Measurements from ENCODE around the gene CDH4.

The CDH4 gene

GRCh38 chr20:61507778-61508177 is 255.7 kb downstream of the CDH4 start:
- TF ChIP-seq RAD21 (IDR thresholded peaks at IDR 0.05; ENCODE audit: low read depth) (no peak), CEBPB (IDR thresholded peaks at IDR 0.05) (no peak), REST (IDR thresholded peaks at IDR 0.05; ENCODE audit: low read depth) (no peak), TCF12 (IDR thresholded peaks at IDR 0.05; ENCODE audit: low read depth) (no peak), MAX (IDR thresholded peaks at IDR 0.05) (no peak), CREB1 (IDR thresholded peaks at IDR 0.05; ENCODE audit: low read depth) (no peak), ZBTB7A (IDR thresholded peaks at IDR 0.05; ENCODE audit: low read depth) (no peak), YY1 (IDR thresholded peaks at IDR 0.05; ENCODE audit: low read depth) (no peak), FOXM1 (IDR thresholded peaks at IDR 0.05; ENCODE audit: borderline replicate concordance, low read depth) (no peak), EP300 (IDR thresholded peaks at IDR 0.05; ENCODE audit: borderline replicate concordance) (no peak), NFIC (IDR thresholded peaks at IDR 0.05) (no peak), TEAD4 (IDR thresholded peaks at IDR 0.05) (no peak), TAF1 (IDR thresholded peaks at IDR 0.05; ENCODE audit: low read depth) (no peak), EGR1 (IDR thresholded peaks at IDR 0.05) (no peak), USF1 (IDR thresholded peaks at IDR 0.05) (no peak)

- TF ChIP-seq USF1 (IDR thresholded peaks at IDR 0.05) (no peak), NFIC (IDR thresholded peaks at IDR 0.05) (no peak), FOXM1 (IDR thresholded peaks at IDR 0.05; ENCODE audit: borderline replicate concordance, low read depth) (no peak), TCF12 (IDR thresholded peaks at IDR 0.05; ENCODE audit: low read depth) (no peak), CREB1 (IDR thresholded peaks at IDR 0.05; ENCODE audit: low read depth) (no peak), TAF1 (IDR thresholded peaks at IDR 0.05; ENCODE audit: low read depth) (no peak), YY1 (IDR thresholded peaks at IDR 0.05; ENCODE audit: low read depth) (no peak), ZBTB7A (IDR thresholded peaks at IDR 0.05; ENCODE audit: low read depth) (no peak), RAD21 (IDR thresholded peaks at IDR 0.05; ENCODE audit: low read depth) (no peak), REST (IDR thresholded peaks at IDR 0.05; ENCODE audit: low read depth) (no peak), MAX (IDR thresholded peaks at IDR 0.05) (no peak), EP300 (IDR thresholded peaks at IDR 0.05; ENCODE audit: borderline replicate concordance) (no peak), TEAD4 (IDR thresholded peaks at IDR 0.05) (no peak), EGR1 (IDR thresholded peaks at IDR 0.05) (no peak), CEBPB (IDR thresholded peaks at IDR 0.05) (no peak)
Measured at GRCh38 chr20:61508301-61509096, 256.4 kb downstream of the CDH4 start.

- TF ChIP-seq EGR1 (IDR thresholded peaks at IDR 0.05) (no peak), REST (IDR thresholded peaks at IDR 0.05; ENCODE audit: low read depth) (no peak), RAD21 (IDR thresholded peaks at IDR 0.05; ENCODE audit: low read depth) (no peak), FOXM1 (IDR thresholded peaks at IDR 0.05; ENCODE audit: borderline replicate concordance, low read depth) (no peak), USF1 (IDR thresholded peaks at IDR 0.05) (no peak), CEBPB (IDR thresholded peaks at IDR 0.05) (no peak), EP300 (IDR thresholded peaks at IDR 0.05; ENCODE audit: borderline replicate concordance) (no peak), NFIC (IDR thresholded peaks at IDR 0.05) (no peak), TAF1 (IDR thresholded peaks at IDR 0.05; ENCODE audit: low read depth) (no peak), YY1 (IDR thresholded peaks at IDR 0.05; ENCODE audit: low read depth) (no peak), TCF12 (IDR thresholded peaks at IDR 0.05; ENCODE audit: low read depth) (no peak), TEAD4 (IDR thresholded peaks at IDR 0.05) (no peak), MAX (IDR thresholded peaks at IDR 0.05) (no peak), ZBTB7A (IDR thresholded peaks at IDR 0.05; ENCODE audit: low read depth) (no peak), CREB1 (IDR thresholded peaks at IDR 0.05; ENCODE audit: low read depth) (no peak)
Measured at GRCh38 chr20:61510778-61511330, 258.8 kb downstream of the CDH4 start.

All from Ishikawa (cell line).